ENCODE data around the gene PARP16.

DNA sequence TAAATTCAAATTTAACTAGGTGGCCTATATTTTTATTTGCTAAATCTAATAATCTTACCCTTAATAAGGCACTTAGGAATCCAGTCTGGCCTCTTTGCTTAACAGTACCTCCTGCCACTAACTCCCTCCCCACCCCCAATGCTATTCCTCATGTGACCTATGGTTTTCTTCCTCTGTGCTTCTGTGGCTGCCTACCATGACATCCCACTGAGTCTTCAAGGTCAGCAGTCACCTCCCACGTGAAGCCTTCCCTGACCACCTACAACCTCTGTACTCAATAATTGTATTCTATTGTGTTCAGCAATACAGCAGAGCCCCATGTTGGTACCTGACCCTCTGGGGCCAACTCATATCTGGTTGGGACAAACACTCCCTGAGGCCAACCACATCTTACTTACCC is 9.7 kb downstream of the PARP16 start:
- TF ChIP-seq EZH2 (IDR thresholded peaks at IDR 0.05; ENCODE audit: borderline replicate concordance, low read length) (no peak), CTCF (IDR thresholded peaks at IDR 0.05; ENCODE audit: low read length) (no peak)
